ENCODE data around the gene UPK2.

The UPK2 gene

DNA sequence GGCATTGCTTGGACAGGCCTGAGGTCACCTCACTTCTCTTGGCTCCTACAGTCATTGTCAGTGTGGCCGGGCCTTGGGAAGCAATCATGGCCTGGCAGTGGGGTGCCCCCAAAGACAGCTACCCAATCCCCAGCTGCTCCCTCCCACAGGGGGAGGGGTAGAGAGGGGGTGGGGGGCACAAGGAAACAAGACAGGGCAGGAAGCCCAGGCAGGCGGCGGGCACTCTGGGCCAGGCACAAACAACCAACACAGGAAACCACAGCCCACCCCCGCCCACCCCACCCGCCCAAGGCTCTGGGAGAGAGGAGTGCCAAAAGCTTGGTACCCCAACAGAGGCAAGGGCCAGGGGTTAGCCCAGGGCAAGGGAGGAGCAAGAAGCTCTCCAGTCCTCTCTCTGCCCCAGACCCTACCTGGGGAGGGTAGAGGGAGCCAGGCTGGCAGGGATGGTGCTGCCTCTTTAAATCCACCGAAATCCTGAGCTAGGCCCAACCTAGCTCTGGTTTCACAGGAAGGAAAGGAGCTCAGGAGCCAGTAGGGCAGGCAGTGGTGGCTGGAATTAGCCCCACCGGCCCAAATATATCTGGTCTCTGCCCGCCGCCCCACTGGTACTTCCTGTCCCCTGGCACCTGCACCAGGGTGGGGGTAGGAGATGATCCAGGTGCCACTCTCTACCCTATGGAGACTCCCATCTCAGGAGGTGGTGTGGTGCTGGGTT lies 42.5 kb upstream of the UPK2 start:
- H3K27me3 ChIP-seq (ENCODE audit: insufficient read depth, low read length) = no peaks in the 10 kb centered on the region
- no peak for TF ChIP-seq EZH2 (IDR thresholded peaks at IDR 0.05; ENCODE audit: borderline replicate concordance, low read length)
- peaks cover 43% of the 10 kb centered on the region for H3K4me1 ChIP-seq (ENCODE audit: insufficient read depth, low read length, severe bottlenecking)
- no peak overlapping the region for H3K4me3 ChIP-seq (ENCODE audit: low read depth, low read length, poor library complexity, severe bottlenecking)
- no peaks in the 10 kb centered on the region for H3K9me3 ChIP-seq (ENCODE audit: low read length)
- peak overlapping the region; percentile 42; the same call in 1 of the 2 replicates for H3K4me2 ChIP-seq (ENCODE audit: low read length)
- no peak overlapping the region; the same call in 1 of the 2 replicates for H3K9ac ChIP-seq (ENCODE audit: low read length)
- no peaks in the 10 kb centered on the region for H3K36me3 ChIP-seq (ENCODE audit: insufficient read depth, low read length)
- H3K79me2 ChIP-seq (ENCODE audit: insufficient read depth, low read length) = no peaks in the 10 kb centered on the region
- no peaks in the 10 kb centered on the region for H3F3A ChIP-seq (ENCODE audit: insufficient read depth, low read length)
- H2AFZ ChIP-seq (ENCODE audit: low read length) = no peak overlapping the region
- H4K20me1 ChIP-seq (ENCODE audit: insufficient read depth, low read length) = no peaks in the 10 kb centered on the region
- no peaks in the 10 kb centered on the region for H3K9me2 ChIP-seq (ENCODE audit: low read depth, low read length)
- H3K27ac ChIP-seq (ENCODE audit: low read depth, low read length, poor library complexity, severe bottlenecking) = peak overlapping the region; percentile 82

- H3K27ac ChIP-seq (ENCODE audit: low read depth, low read length, poor library complexity, severe bottlenecking) = peak overlapping the region; percentile 82
- no peak overlapping the region for H3K4me3 ChIP-seq (ENCODE audit: low read depth, low read length, poor library complexity, severe bottlenecking)
- H3K4me2 ChIP-seq (ENCODE audit: low read length) = peak overlapping the region; percentile 15; the same call in 1 of the 2 replicates
- H3K9me2 ChIP-seq (ENCODE audit: low read depth, low read length) = no peaks in the 10 kb centered on the region
- no peaks in the 10 kb centered on the region for H3K79me2 ChIP-seq (ENCODE audit: insufficient read depth, low read length)
- H3K9ac ChIP-seq (ENCODE audit: low read length) = no peak overlapping the region; the same call in 1 of the 2 replicates
- no peaks in the 10 kb centered on the region for H3K9me3 ChIP-seq (ENCODE audit: low read length)
- H4K20me1 ChIP-seq (ENCODE audit: insufficient read depth, low read length) = no peaks in the 10 kb centered on the region
- no peak overlapping the region for H2AFZ ChIP-seq (ENCODE audit: low read length)
- TF ChIP-seq EZH2 (IDR thresholded peaks at IDR 0.05; ENCODE audit: borderline replicate concordance, low read length) = no peak
- no peak for TF ChIP-seq CTCF (IDR thresholded peaks at IDR 0.05; ENCODE audit: low read length)
- no peaks in the 10 kb centered on the region for H3K36me3 ChIP-seq (ENCODE audit: insufficient read depth, low read length)
- H3K4me1 ChIP-seq (ENCODE audit: insufficient read depth, low read length, severe bottlenecking) = peaks cover 43% of the 10 kb centered on the region
- H3F3A ChIP-seq (ENCODE audit: insufficient read depth, low read length) = no peaks in the 10 kb centered on the region
- no peaks in the 10 kb centered on the region for H3K27me3 ChIP-seq (ENCODE audit: insufficient read depth, low read length)
These were observed 41.8 kb upstream of the UPK2 start for GRCh38 chr11:118914178-118914918.

- H3K27me3 ChIP-seq (ENCODE audit: insufficient read depth, low read length) = no peaks in the 10 kb centered on the region
- no peaks in the 10 kb centered on the region for H3K36me3 ChIP-seq (ENCODE audit: insufficient read depth, low read length)
- no peaks in the 10 kb centered on the region for H3K9me2 ChIP-seq (ENCODE audit: low read depth, low read length)
- no peak overlapping the region for H3K9ac ChIP-seq (ENCODE audit: low read length)
- no peak overlapping the region for H2AFZ ChIP-seq (ENCODE audit: low read length)
- no peak overlapping the region for H3K4me3 ChIP-seq (ENCODE audit: low read depth, low read length, poor library complexity, severe bottlenecking)
- no peaks in the 10 kb centered on the region for H4K20me1 ChIP-seq (ENCODE audit: insufficient read depth, low read length)
- H3K79me2 ChIP-seq (ENCODE audit: insufficient read depth, low read length) = no peaks in the 10 kb centered on the region
- no peaks in the 10 kb centered on the region for H3F3A ChIP-seq (ENCODE audit: insufficient read depth, low read length)
- H3K27ac ChIP-seq (ENCODE audit: low read depth, low read length, poor library complexity, severe bottlenecking) = peak overlapping the region; percentile 82
- H3K4me2 ChIP-seq (ENCODE audit: low read length) = no peak overlapping the region
- H3K9me3 ChIP-seq (ENCODE audit: low read length) = no peaks in the 10 kb centered on the region
- TF ChIP-seq EZH2 (IDR thresholded peaks at IDR 0.05; ENCODE audit: borderline replicate concordance, low read length) (no peak), CTCF (IDR thresholded peaks at IDR 0.05; ENCODE audit: low read length) (no peak)
- peaks cover 43% of the 10 kb centered on the region for H3K4me1 ChIP-seq (ENCODE audit: insufficient read depth, low read length, severe bottlenecking)
These were observed 41.1 kb upstream of the UPK2 start for GRCh38 chr11:118914987-118915386.

All from OCI-LY1 (cell line).